Astrocyte (in vitro differentiated cells and primary cell): Measurements from ENCODE around the gene EPS8L1. TPM values are rescaled to one million over a fixed set of nuclear protein-coding genes. Genes with fewer than 3 reads are reported as not detected.
A peak's percentile ranks its signal among the peaks of the same experiment; 100 is the strongest.

Source experiments
- DNase-seq: peaks from one replicate; pipeline ENCODE4 v3.0.0-alpha.2; 2010; ENCODE audit warnings: low read depth
- FAIRE-seq: peaks from 2 replicates; lab custom pipeline; 2011; peaks lifted over from hg19 to GRCh38; lab: Jason Lieb, UNC
- H2AFZ ChIP-seq: 2 replicates; pipeline ENCODE4 v1.6.0; 2012; ENCODE audit warnings: low read depth, low read length, inconsistent platforms
- H3K27ac ChIP-seq: 2 replicates; pipeline ENCODE4 v1.5.1; 2011; ENCODE audit warnings: low read depth, low read length, inconsistent platforms
- H3K27me3 ChIP-seq: 2 replicates; pipeline ENCODE4 v1.6.0; 2011; ENCODE audit warnings: low read length, inconsistent platforms; ENCODE audit not compliant: insufficient read depth
- H3K36me3 ChIP-seq: 2 replicates; pipeline ENCODE4 v1.5.1; 2011; ENCODE audit warnings: low read length, inconsistent platforms; ENCODE audit not compliant: insufficient read depth
- H3K4me1 ChIP-seq: 2 replicates; pipeline ENCODE4 v1.5.1; 2011; ENCODE audit warnings: low read length, inconsistent platforms; ENCODE audit not compliant: insufficient read depth
- H3K4me2 ChIP-seq: 2 replicates; pipeline ENCODE4 v1.6.0; 2012; ENCODE audit warnings: low read length, inconsistent platforms
- H3K4me3 ChIP-seq: 2 replicates; pipeline ENCODE4 v1.5.1; 2011; ENCODE audit warnings: low read depth, mild to moderate bottlenecking, low read length, inconsistent platforms; ENCODE audit not compliant: insufficient read depth
- H3K79me2 ChIP-seq: 2 replicates; pipeline ENCODE4 v1.6.0; 2012; ENCODE audit warnings: mild to moderate bottlenecking, low read length, inconsistent platforms; ENCODE audit not compliant: insufficient read depth
- H3K9ac ChIP-seq: 2 replicates; pipeline ENCODE4 v1.6.0; 2012; ENCODE audit warnings: mild to moderate bottlenecking, low read length, inconsistent platforms
- H3K9me3 ChIP-seq: 2 replicates; pipeline ENCODE4 v1.5.1; 2012; ENCODE audit warnings: low read depth, mild to moderate bottlenecking, low read length, inconsistent platforms; ENCODE audit not compliant: insufficient read depth
- H4K20me1 ChIP-seq: 2 replicates; pipeline ENCODE4 v1.6.0; 2012; ENCODE audit warnings: low read length, inconsistent platforms; ENCODE audit not compliant: insufficient read depth
- H3K27ac Mint-ChIP-seq: one replicate; pipeline ENCODE4 v1.8.0; 2021; ENCODE audit warnings: mild to moderate bottlenecking, mixed read lengths; ENCODE audit not compliant: unreplicated experiment
- H3K27me3 Mint-ChIP-seq: one replicate; pipeline ENCODE4 v1.8.0; 2021; ENCODE audit warnings: low read depth, mixed read lengths; ENCODE audit not compliant: unreplicated experiment
- H3K36me3 Mint-ChIP-seq: one replicate; pipeline ENCODE4 v1.8.0; 2021; ENCODE audit warnings: low read depth, mixed read lengths; ENCODE audit not compliant: unreplicated experiment
- H3K4me1 Mint-ChIP-seq: one replicate; pipeline ENCODE4 v1.8.0; 2021; ENCODE audit warnings: low read depth, mixed read lengths; ENCODE audit not compliant: unreplicated experiment
- H3K4me3 Mint-ChIP-seq: one replicate; pipeline ENCODE4 v1.8.0; 2021; ENCODE audit warnings: mild to moderate bottlenecking, moderate library complexity, mixed read lengths; ENCODE audit not compliant: unreplicated experiment
- H3K9me3 Mint-ChIP-seq: one replicate; pipeline ENCODE4 v1.8.0; 2021; ENCODE audit warnings: mild to moderate bottlenecking, mixed read lengths; ENCODE audit not compliant: unreplicated experiment
- CTCF ChIP-seq: IDR thresholded peaks from 2 replicates; pipeline ENCODE4 v1.5.1; 2011; ENCODE audit warnings: low read depth, mild to moderate bottlenecking, inconsistent platforms, low read length, moderate library complexity; ENCODE audit not compliant: insufficient read depth
- EZH2 ChIP-seq: IDR thresholded peaks from 2 replicates; pipeline ENCODE4 v1.6.1; 2012; ENCODE audit warnings: mild to moderate bottlenecking, low read length, inconsistent platforms; ENCODE audit not compliant: insufficient read depth
- total RNA-seq: library from RNA; stranded (reverse); gene quantifications from 2 replicates; pipeline ENCODE4 v1.2.1, GENCODE V29; 2021

Gene EPS8L1
- total RNA-seq, 1 donor from 2014 or later = 9.2 TPM

GRCh38 chr19:55087542-55087901 lies 11.9 kb downstream of the EPS8L1 start:
- Mint-ChIP-seq H3K4me1 (peaks cover 14% of the 10 kb centered on the region), H3K27ac (peak overlapping the region; percentile 62), H3K27me3 (peaks cover 23% of the 10 kb centered on the region)

GRCh38 chr19:55088021-55088451 lies 12.4 kb downstream of the EPS8L1 start:
- no peak for FAIRE-seq

More at GRCh38 chr19:55087542-55087901, 11.9 kb downstream of the EPS8L1 start:
- Histone ChIP-seq H2AFZ (peak overlapping the region; percentile 68), H3K9me3 (peaks cover under 1% of the 10 kb centered on the region), H3K27ac (no peak overlapping the region), H3K27me3 (peaks cover 32% of the 10 kb centered on the region), H3K36me3 (no peaks in the 10 kb centered on the region), H3K79me2 (no peaks in the 10 kb centered on the region), H3K9ac (peak overlapping the region; percentile 65), H3K4me1 (peaks cover 19% of the 10 kb centered on the region), H3K4me2 (peak overlapping the region; percentile 91), H3K4me3 (peak overlapping the region; percentile 59), H4K20me1 (peaks cover 37% of the 10 kb centered on the region)
- Mint-ChIP-seq H3K9me3 (no peaks in the 10 kb centered on the region), H3K36me3 (peaks cover 6% of the 10 kb centered on the region), H3K4me3 (peak overlapping the region; percentile 82)
- TF ChIP-seq EZH2 (no peak), CTCF (no peak)
- FAIRE-seq = no peak
- peak; percentile 12 for DNase-seq

More at GRCh38 chr19:55088021-55088451, 12.4 kb downstream of the EPS8L1 start:
- Mint-ChIP-seq H3K4me1 (peaks cover 14% of the 10 kb centered on the region), H3K27ac (peak overlapping the region; percentile 87), H3K9me3 (no peaks in the 10 kb centered on the region), H3K36me3 (peaks cover 6% of the 10 kb centered on the region), H3K4me3 (peak overlapping the region; percentile 82), H3K27me3 (peaks cover 21% of the 10 kb centered on the region)
- no peak for DNase-seq
- peak overlapping the region; percentile 59 for H3K4me3 ChIP-seq
- H2AFZ ChIP-seq = no peak overlapping the region
- H3K36me3 ChIP-seq = no peaks in the 10 kb centered on the region
- peaks cover 37% of the 10 kb centered on the region for H4K20me1 ChIP-seq
- TF ChIP-seq EZH2 = no peak
- no peak for TF ChIP-seq CTCF
- peak overlapping the region; percentile 91 for H3K4me2 ChIP-seq
- H3K4me1 ChIP-seq = peaks cover 19% of the 10 kb centered on the region
- no peaks in the 10 kb centered on the region for H3K79me2 ChIP-seq
- H3K9me3 ChIP-seq = no peaks in the 10 kb centered on the region
- H3K9ac ChIP-seq = peak overlapping the region; percentile 65
- peaks cover 27% of the 10 kb centered on the region for H3K27me3 ChIP-seq
- no peak overlapping the region for H3K27ac ChIP-seq
